GM18907 (cell line): ENCODE measurements around the gene KRTAP4-16.
"Not testable (repeated sequence)": the region's sequence is repeated elsewhere in the genome, so short reads cannot be mapped to it uniquely, and the experiment has no call there.

Source experiments
- ATAC-seq: cut with Tn5 transposase; IDR thresholded peaks from one replicate; pipeline ENCODE4 v1.9.1; 2021; ENCODE audit warnings: mild to moderate bottlenecking, moderate library complexity; ENCODE audit not compliant: unreplicated experiment

KRTAP4-16 gene

DNA sequence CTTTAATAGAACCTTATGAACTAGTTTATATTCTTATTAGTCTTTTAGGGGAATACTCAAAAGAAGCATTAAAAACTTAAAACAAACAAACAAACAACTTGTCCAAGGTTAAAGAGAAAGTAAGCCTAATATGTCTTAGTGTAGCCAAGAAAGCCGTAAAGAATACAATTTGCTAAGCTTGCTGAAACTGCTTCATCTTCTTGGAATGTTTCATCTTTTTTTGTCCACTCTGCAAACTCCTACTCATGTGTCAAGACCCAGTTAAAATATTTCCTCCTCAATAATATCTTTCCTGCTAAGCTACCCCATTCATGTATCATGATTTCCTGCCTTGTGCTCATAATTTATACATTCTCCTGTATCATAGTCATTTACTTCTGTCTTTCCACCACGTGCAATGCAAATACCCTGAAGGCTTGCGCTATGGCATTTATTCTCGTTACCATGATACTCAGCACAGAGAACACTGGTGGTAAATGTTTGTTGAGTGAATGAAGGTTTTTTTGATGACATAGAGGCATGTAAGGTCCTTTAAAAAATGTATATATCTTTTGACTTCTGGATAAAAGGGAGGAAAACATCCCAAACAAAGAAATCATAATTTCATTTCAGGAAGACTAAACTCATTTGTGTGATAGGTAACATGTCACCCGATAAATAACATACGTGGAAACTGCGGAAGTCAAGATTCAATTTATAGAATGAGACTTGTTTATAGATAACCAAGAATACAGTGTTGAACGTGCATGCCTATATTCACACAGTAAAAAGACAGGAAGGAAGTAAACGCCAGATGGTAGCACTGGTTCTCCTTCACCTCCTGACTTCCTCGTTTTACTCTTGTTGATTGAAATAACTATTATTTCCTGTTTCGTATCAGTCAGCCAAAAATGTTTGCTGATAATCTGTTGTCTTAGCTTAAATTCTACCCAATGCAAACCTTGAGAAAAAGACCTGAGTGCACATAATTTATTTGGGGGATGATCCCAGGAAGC, 18.0 kb upstream of the KRTAP4-16 start:
- ATAC-seq = not testable (repeated sequence)

DNA sequence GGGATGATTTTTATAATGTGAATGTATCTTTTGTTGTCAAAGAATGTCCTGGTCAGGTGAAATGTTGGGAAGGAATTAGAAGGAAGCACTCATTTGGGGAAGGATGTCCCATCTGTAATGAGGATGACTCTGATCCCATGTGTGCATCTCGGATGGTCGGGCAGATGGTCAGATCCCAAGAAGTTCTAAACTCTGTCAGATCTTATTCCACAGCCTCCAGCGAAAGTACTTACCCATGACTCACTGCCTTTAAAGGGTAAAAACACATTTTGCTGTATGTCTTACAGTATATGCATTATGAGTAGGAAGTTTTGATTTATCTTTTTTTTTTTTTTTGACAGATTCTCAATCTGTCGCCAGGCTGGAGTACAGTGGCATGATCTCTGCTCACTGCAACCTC, 16.7 kb upstream of the KRTAP4-16 start:
- ATAC-seq = no peak

DNA sequence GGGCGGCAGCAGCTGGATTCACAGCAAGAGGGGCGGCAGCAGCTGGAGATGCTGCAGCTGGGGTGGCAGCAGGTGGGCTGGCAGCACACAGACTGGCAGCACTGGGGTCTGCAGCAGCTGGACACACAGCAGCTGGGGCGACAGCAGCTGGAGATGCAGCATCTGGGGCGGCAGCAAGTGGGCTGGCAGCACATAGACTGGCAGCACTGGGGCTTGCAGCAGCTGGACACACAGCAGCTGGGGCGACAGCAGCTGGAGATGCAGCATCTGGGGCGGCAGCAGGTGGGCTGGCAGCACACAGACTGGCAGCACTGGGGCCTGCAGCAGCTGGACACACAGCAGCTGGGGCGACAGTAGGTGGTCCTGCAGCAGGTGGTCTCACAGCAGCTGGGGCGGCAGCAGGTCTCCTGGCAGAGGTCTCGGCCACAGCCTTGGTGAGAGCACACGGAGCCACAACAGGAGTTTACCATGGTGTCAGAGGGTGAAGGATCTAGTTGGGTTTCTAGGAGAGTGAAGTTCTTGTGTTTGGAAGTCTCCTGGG, 15.9 kb upstream of the KRTAP4-16 start, which contains the start of gene KRTAP4-11:
Gene KRTAP4-11, minus strand, starts transcription at position 528 of the 541 bp plus-strand sequence. Its CDS starts 58 bp downstream, at position 470.
- ATAC-seq = not testable (repeated sequence)

DNA sequence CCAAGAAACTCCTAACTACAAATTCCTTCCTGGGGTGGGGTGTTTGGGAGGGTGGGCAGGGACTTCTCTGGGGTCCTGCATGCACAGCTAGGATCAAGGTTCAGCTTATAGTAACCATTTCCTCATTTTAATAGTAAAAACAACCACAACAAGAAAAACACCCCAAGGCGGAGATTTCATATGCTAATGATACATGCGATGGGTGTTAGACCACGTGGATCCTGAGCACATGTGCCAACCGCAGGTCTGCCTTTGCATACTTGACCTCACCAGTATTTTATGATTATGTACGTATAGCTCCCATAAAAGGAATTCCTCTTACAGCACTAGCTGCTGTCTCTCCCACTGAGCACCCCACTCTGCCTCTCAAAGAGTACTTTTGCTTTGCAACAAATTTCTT, 14.3 kb upstream of the KRTAP4-16 start:
- ATAC-seq = no peak

DNA sequence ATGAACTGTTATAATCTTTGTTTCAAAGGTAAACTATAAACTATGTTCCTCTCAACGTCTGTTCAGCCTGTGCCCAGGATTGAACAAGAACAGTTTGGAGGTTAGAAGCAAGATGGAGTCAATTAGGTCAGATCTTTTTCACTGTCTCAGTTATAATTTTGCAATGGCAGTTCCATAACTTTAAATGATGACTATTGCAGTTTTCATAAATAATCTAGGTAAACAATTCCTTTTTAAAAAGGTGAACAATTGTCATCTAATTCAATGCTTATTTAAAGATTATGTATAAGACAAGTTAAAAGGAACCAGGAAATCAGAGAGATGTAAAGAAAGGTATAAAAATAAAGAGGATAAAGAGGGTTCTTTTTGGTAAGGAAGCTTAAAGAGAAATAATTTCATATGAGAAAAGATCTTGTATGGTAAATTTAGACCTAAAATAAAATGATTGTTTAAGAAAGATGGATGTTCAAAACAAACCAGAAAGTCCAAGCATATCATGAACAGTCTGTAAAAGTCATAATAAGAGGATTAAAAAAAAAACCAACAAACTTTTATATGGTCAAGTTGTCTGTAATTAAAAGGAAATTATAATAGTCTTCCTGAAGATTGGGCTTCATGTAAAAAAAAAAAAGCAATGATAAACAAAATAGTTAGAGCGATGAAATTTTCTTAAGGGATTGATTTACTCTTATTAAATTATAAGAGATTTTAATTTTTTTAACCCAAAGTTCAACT, 9.3 kb upstream of the KRTAP4-16 start:
- no peak for ATAC-seq

DNA sequence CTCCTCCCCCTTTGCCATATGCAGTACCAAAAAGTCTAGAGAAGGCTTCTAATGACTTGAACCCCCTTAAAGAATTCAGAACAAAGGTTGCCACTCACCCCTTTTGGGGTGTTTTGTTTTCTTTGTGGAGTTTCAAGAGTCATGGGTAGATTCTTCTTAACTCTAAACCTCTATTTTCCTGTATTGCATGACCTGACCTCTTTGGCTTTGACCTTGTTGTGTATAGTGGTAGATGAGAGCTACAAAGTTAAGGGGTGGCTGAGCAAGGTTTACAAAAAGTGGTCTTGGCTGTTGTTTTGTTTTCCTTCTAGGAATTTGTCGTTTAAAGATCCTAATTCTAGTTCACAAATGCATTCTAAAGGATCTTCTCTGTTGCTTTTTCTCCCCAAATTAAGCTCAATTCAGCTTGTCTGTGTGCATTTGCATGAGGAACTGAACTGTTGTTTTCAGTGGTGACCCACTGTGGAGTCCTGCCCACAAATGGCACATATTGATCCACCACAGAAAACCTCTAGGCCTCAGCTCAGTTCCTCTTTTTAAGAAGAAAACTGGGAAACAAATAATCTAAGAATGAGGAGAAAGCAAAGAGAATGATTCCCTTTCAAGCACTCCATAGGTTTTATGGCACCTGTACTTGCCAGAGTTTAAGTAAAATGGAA, 6.8 kb upstream of the KRTAP4-16 start:
- not testable (repeated sequence) for ATAC-seq

DNA sequence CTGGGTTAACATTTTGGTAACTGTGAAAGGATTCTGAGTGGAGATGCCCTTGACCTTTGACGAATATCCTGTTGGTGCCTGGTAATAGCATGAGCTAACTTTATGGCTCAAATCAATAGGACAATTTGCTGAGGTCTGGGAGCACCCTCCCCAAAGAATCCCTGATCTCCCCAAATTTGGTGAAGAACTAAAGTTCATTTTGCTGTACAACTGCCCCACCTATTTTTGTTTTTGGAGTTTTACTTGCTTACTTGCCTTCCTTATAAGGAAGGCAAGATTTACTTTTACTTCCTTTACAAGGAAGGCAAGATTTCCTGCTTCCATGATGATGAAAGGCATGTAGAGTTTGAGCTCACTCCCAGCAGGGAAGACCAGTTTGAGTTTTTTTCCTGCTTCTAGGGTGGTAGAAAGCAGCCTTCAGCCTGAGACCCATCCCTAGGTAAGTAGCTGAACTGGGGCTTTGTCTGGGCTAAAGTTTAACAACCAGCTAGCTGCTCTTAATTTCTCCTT, 6.0 kb upstream of the KRTAP4-16 start:
- no peak for ATAC-seq

DNA sequence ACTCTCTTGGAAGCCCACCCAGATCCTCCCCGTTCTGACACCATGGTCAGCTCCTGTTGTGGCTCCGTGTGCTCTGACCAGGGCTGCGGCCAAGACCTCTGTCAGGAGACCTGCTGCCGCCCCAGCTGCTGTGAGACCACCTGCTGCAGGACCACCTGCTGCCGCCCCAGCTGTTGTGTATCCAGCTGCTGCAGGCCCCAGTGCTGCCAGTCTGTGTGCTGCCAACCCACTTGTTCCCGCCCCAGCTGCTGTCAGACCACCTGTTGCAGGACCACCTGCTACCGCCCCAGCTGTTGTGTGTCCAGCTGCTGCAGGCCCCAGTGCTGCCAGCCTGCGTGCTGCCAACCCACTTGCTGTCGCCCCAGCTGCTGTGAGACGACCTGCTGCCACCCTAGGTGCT, 3.3 kb upstream of the KRTAP4-16 start, which contains the start of gene KRTAP4-9:
Gene KRTAP4-9, plus strand, starts transcription at position 43 of the 400 bp plus-strand sequence. Its CDS starts 0 bp downstream, at position 43.
- not testable (repeated sequence) for ATAC-seq

DNA sequence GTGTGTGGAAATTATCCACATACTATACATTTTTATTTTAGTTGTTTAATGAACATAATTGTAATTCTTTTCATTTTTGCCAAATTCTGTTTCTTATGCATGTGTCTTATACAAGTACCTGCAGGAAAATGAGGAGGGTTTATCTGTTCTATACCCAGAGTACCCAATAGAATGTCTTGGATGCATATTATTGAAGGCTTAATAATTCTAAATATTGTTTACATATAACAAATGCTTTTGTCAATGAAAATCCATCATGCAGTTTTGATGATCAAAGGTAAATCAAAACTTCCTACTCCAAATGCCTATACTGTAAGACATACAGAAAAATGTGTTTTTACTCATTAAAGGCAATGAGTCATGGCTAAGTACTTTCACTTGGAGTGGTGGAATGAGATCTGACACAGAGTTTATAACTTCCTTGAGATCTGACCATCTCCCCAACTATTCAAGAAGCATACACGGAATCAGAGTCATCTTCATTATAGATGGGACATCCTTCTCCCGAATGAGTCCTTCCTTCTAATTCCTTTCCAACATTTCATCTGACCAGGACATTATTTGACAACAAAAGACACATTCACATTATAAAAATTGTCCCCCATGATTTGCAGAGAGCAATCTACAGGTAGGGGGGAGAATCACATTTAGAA, 2.5 kb upstream of the KRTAP4-16 start:
- ATAC-seq = not testable (repeated sequence)

DNA sequence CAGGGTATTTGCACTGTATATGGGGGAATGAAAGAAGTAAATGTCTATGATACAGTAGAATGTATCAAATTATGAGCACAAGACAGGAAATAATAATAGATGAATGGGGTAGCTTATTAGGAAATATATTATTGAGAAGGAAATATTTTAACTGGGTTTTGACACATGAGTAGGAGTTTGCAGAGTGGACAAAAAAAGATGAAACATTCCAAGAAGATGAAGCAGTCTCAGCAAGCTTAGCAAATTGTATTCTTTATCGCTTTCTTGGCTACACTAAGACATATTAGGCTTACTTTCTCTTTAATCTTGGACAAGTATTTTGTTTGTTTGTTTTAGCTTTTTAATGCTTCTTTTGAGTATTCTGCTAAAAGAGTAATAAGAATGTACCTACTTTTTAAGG, 1.9 kb upstream of the KRTAP4-16 start:
- no peak for ATAC-seq

DNA sequence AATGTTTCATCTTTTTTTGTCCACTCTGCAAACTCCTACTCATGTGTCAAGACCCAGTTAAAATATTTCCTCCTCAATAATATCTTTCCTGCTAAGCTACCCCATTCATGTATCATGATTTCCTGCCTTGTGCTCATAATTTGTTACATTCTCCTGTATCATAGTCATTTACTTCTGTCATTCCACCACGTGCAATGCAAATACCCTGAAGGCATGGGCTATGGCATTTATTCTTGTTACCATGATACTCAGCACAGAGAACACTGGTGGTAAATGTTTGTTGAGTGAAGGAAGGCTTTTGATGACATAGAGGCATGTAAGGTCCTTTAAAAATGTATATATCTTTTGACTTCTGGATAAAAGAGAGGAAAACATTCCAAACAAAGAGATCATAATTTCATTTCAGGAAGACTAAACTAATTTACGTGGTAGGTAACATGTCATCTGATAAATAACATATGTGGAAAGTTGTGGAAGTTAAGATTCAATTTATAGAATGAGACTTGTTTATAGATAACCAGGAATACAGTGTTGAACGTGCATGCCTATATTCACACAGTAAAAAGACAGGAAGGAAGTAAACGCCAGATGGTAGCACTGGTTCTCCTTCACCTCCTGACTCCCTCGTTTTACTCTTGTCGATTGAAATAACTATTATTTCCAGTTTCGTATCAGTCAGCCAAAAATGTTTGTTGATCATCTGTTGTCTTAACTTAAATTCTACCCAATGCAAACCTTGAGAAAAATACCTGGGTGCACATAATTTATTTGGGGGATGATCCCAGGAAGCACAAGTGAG, 2.1 kb downstream of the KRTAP4-16 start:
- not testable (repeated sequence) for ATAC-seq

DNA sequence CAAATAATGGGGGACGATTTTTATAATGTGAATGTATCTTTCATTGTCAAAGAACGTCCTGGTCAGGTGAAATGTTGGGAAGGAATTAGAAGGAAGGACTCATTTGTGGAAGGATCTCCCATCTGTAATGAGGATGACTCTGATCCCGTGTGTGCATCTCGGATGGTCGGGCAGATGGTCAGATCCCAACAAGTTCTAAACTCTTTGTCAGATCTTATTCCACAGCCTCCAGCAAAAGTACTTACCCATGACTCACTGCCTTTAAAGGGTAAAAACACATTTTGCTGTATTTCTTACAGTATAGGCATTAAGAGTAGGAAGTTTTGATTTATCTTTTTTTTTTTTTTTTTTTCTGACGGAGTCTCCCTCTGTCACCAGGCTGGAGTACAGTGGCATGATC, 3.5 kb downstream of the KRTAP4-16 start:
- no peak for ATAC-seq

DNA sequence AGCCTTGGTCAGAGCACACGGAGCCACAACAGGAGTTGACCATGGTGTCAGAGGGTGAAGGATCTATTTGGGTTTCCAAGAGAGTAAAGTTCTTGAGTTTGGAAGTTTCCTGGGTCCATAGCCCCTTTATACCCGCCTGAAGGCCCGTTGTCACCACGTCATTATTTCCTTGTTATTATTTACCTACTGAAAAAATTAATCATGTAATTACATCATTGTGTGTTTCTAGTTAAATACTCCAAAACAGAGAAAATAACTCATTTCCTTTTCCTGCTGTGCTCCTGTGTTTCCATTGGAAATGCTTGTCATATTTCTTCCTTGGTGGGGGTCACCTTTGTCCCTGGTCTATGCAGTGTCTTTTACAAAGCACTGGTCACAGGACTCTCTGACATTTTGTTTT, 4.0 kb downstream of the KRTAP4-16 start, which contains the start of gene KRTAP4-8:
Gene KRTAP4-8, minus strand, starts transcription at position 101 of the 400 bp plus-strand sequence. Its CDS starts 58 bp downstream, at position 43.
- no peak for ATAC-seq

DNA sequence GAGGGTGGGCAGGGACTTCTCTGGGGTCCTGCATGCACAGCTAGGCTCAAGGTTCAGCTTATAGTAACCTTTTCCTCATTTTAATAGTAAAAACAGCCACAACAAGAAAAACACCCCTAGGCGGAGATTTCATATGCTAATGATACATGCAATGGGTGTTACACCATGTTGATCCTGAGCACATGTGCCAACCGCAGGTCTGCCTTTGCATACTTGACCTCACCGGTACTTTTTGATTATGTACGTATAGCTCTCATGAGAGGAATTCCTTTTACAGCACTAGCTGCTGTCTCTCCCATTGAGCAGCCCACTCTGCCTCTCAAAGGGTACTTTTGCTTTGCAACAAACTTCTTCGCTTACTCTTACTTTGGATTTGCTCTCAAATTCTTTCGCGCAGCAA, 6.0 kb downstream of the KRTAP4-16 start:
- no peak for ATAC-seq

DNA sequence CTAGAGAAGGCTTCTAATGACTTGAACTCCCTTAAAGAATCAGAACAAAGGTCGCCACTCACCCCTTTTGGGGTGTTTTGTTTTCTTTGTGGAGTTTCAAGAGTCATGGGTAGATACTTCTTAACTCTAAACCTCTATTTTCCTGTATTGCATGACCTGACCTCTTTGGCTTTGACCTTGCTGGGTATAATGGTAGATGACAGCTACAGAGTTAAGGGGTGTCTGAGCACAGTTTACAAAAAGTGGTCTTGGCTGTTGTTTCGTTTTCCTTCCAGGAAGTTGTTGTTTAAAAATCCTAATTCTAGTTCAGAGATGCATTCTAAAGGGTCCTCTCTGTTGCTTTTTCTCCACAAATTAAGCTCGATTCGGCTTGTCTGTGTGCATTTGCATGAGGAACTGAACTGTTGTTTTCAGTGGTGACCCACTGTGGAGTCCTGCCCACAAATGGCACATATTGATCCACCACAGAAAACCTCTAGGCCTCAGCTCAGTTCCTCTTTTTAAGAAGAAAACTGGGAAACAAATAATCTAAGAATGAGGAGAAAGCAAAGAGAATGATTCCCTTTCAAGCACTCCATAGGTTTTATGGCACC, 13.2 kb downstream of the KRTAP4-16 start:
- ATAC-seq = not testable (repeated sequence)

DNA sequence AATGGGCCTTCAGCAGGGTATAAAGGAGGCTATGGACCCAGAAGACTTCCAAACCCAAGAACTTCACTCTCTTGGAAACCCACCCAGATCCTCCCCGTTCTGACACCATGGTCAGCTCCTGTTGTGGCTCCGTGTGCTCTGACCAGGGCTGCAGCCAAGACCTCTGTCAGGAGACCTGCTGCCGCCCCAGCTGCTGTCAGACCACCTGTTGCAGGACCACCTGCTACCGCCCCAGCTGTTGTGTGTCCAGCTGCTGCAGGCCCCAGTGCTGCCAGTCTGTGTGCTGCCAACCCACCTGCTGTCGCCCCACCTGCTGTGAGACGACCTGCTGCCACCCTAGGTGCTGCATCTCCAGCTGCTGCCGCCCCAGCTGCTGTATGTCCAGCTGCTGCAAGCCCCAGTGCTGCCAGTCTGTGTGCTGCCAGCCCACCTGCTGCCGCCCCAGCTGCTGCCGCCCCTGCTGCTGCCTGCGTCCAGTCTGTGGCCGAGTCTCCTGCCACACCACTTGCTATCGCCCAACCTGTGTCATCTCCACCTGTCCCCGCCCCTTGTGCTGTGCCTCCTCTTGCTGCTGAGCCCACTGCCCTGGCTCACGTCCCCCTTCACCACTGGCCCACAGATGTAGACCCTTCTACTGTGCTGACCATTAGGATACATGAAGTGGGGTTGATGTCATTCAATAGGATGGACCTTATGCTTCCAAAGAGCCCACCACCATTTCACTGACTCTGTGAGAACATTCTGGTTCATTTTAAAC, 17.7 kb downstream of the KRTAP4-16 start, which contains the start of gene KRTAP4-7:
Gene KRTAP4-7, plus strand, starts transcription at position 51 of the 757 bp plus-strand sequence. Its CDS starts 57 bp downstream, at position 108.
- ATAC-seq = not testable (repeated sequence)

DNA sequence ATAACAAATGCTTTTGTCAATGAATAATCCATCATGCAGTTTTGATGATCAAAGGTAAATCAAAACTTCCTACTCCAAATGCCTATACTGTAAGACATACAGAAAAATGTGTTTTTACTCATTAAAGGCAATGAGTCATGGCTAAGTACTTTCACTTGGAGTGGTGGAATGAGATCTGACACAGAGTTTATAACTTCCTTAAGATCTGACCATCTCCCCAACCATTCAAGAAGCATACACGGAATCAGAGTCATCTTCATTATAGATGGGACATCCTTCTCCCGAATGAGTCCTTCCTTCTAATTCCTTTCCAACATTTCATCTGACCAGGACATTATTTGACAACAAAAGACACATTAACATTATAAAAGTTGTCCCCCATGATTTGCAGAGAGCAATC, 18.6 kb downstream of the KRTAP4-16 start:
- not testable (repeated sequence) for ATAC-seq

DNA sequence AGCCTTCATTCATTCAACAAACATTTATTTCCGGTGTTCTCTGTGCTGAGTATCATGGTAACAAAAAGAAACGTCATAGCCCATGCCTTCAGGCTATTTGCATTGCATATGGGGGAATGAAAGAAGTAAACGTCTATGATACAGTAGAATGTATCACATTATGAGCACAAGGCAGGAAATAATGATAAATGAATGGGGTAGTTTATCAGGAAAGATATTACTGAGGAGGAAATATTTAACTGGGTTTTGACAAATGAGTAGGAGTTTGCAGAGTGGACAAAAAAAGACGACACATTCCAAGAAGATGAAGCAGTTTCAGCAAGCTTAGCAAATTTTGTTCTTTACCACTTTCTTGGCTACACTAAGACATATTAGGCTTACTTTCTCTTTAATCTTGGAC, 19.4 kb downstream of the KRTAP4-16 start:
- no peak for ATAC-seq
